SK-N-SH treated with all-trans-retinoic acid at 6 μM for 48 hours (cell line): ENCODE measurements around the gene KRT36.

Experiments
- ARNTL ChIP-seq: fragments of 450-650 bp; formaldehyde crosslinking; IDR thresholded peaks from 2 replicates; pipeline ENCODE4 v1.5.0; 2020; ENCODE audit warnings: low read depth, mild to moderate bottlenecking, moderate library complexity, borderline replicate concordance
- BACH2 ChIP-seq: fragments of 250-450 bp; sonication (Bioruptor Pico); IDR thresholded peaks from 2 replicates; pipeline ENCODE4 v1.9.0; 2021; ENCODE audit warnings: mild to moderate bottlenecking, borderline replicate concordance
- CSRNP3 ChIP-seq: fragments of 250-450 bp; sonication (Bioruptor Pico); IDR thresholded peaks from 2 replicates; pipeline ENCODE4 v1.5.1; 2021; ENCODE audit warnings: mild to moderate bottlenecking, moderate library complexity
- GLIS3 ChIP-seq: fragments of 250-450 bp; sonication (Bioruptor Pico); IDR thresholded peaks from 2 replicates; pipeline ENCODE4 v1.5.0; 2020; ENCODE audit warnings: mild to moderate bottlenecking, moderate library complexity
- PATZ1 ChIP-seq: fragments of 250-450 bp; sonication (Bioruptor Pico); IDR thresholded peaks from 2 replicates; pipeline ENCODE4 v1.8.0; 2020; ENCODE audit warnings: mild to moderate bottlenecking, moderate library complexity, borderline replicate concordance
- PPARA ChIP-seq: fragments of 250-450 bp; sonication (Bioruptor Pico); IDR thresholded peaks from 2 replicates; pipeline ENCODE4 v1.5.0; 2020; ENCODE audit warnings: mild to moderate bottlenecking, borderline replicate concordance
- RARB ChIP-seq: fragments of 250-450 bp; sonication (Bioruptor Pico); IDR thresholded peaks from 2 replicates; pipeline ENCODE4 v1.8.0; 2021; ENCODE audit warnings: mild to moderate bottlenecking, moderate library complexity
- SNAI2 ChIP-seq: fragments of 250-450 bp; sonication (Bioruptor Pico); IDR thresholded peaks from 2 replicates; pipeline ENCODE4 v1.5.0; 2020; ENCODE audit warnings: mild to moderate bottlenecking, moderate library complexity
- TCF4 ChIP-seq: fragments of 250-450 bp; sonication (Bioruptor Pico); IDR thresholded peaks from 2 replicates; pipeline ENCODE4 v1.8.0; 2021; ENCODE audit warnings: mild to moderate bottlenecking, moderate library complexity, borderline replicate concordance
- ZC3H10 ChIP-seq: fragments of 250-450 bp; sonication (Bioruptor Pico); IDR thresholded peaks from 2 replicates; pipeline ENCODE4 v1.5.1; 2021; ENCODE audit warnings: mild to moderate bottlenecking, moderate library complexity
- ZFP3 ChIP-seq: fragments of 250-450 bp; sonication (Bioruptor Pico); IDR thresholded peaks from 2 replicates; pipeline ENCODE4 v1.5.0; 2020; ENCODE audit warnings: mild to moderate bottlenecking, moderate library complexity
- ZFP30 ChIP-seq: fragments of 450-650 bp; formaldehyde crosslinking; IDR thresholded peaks from 2 replicates; pipeline ENCODE4 v1.5.0; 2022; ENCODE audit warnings: mild to moderate bottlenecking, moderate library complexity
- ZNF8 ChIP-seq: fragments of 450-650 bp; formaldehyde crosslinking; IDR thresholded peaks from 2 replicates; pipeline ENCODE4 v1.5.0; 2020; ENCODE audit warnings: mild to moderate bottlenecking, moderate library complexity
- TF ChIP-seq, protein P1 (sequence below): fragments of 250-450 bp; sonication (Bioruptor Pico); IDR thresholded peaks from 2 replicates; pipeline ENCODE4 v1.5.0; 2020; ENCODE audit warnings: mild to moderate bottlenecking, moderate library complexity

DNA sequence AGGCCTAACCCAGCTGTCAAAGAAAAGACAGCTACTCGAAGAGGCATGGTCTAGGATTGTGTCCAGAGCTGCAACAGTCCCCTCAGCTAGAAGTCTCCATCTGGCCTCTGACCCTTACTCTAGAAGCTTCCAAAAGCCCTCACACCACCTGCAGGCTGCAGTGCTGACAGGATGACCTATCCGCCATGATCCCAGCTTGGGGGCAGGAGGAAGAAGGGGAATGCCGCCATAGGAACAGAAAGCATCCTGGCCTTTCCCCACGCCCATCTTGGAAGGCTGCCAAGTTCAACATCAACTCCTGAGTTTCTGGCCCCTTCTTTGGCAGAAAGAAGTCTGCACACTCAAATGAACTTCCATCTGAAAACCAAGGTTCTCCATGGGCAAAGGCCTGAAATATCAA lies 3.1 kb upstream of the KRT36 start:
- no peak for TF ChIP-seq GLIS3
- no peak for TF ChIP-seq PATZ1 (CRISPR knock-in tag)
- TF ChIP-seq BACH2 (CRISPR knock-in tag), result no peak
- TF ChIP-seq ARNTL (CRISPR knock-in tag), result no peak
- no peak for TF ChIP-seq RARB
- no peak for TF ChIP-seq CSRNP3 (CRISPR knock-in tag)
- no peak for TF ChIP-seq PPARA
- TF ChIP-seq ZFP3 (CRISPR knock-in tag), result no peak
- TF ChIP-seq ZC3H10 (CRISPR knock-in tag), result no peak
- no peak for TF ChIP-seq ZNF8 (CRISPR knock-in tag)
- no peak for TF ChIP-seq SNAI2 (CRISPR knock-in tag)
- TF ChIP-seq, protein P1, sequence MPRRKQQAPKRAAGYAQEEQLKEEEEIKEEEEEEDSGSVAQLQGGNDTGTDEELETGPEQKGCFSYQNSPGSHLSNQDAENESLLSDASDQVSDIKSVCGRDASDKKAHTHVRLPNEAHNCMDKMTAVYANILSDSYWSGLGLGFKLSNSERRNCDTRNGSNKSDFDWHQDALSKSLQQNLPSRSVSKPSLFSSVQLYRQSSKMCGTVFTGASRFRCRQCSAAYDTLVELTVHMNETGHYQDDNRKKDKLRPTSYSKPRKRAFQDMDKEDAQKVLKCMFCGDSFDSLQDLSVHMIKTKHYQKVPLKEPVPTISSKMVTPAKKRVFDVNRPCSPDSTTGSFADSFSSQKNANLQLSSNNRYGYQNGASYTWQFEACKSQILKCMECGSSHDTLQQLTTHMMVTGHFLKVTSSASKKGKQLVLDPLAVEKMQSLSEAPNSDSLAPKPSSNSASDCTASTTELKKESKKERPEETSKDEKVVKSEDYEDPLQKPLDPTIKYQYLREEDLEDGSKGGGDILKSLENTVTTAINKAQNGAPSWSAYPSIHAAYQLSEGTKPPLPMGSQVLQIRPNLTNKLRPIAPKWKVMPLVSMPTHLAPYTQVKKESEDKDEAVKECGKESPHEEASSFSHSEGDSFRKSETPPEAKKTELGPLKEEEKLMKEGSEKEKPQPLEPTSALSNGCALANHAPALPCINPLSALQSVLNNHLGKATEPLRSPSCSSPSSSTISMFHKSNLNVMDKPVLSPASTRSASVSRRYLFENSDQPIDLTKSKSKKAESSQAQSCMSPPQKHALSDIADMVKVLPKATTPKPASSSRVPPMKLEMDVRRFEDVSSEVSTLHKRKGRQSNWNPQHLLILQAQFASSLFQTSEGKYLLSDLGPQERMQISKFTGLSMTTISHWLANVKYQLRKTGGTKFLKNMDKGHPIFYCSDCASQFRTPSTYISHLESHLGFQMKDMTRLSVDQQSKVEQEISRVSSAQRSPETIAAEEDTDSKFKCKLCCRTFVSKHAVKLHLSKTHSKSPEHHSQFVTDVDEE (CRISPR knock-in tag), result no peak
- no peak for TF ChIP-seq ZFP30 (CRISPR knock-in tag)
- no peak for TF ChIP-seq TCF4 (CRISPR knock-in tag)
